ENCODE measurements around the gene SRD5A3. TPM values are rescaled to one million over a fixed set of nuclear protein-coding genes. Genes with fewer than 3 reads are reported as not detected.

SRD5A3 gene
- total and polyA plus RNA-seq, 9 of the 15 experiments (the other 6 are each of a cell fraction or from before 2014, with no cell fraction given) = 2.5 to 37.0 (median 13.3) TPM

- CTCF ChIA-PET (ENCODE audit: low intra/inter-chr PET ratio) = no interaction called here
- 75% methylated on average over 4 of the region's 4 CpGs for WGBS (ENCODE audit: insufficient coverage, low coverage, missing lambda C conversion rate)
Observed at GRCh38 chr4:55338486-55338885, 7.6 kb upstream of the SRD5A3 start.

More at GRCh38 chr4:55338486-55338885, 7.6 kb upstream of the SRD5A3 start:
- H3K4me1 ChIP-seq (replicated peaks in 1 of 2; ENCODE audit: control insufficient read depth in 2 of 2, insufficient read depth in 2 of 2, low read length in 2 of 2) = peaks cover 0 to 3% of the 10 kb centered on the region in 2 experiments; a peak in 1 of 5 replicates
- H3K9me1 ChIP-seq (ENCODE audit: control insufficient read depth, insufficient read depth, low read length) = no peaks in the 10 kb centered on the region
- no peaks in the 10 kb centered on the region for H4K20me1 ChIP-seq (replicated peaks; ENCODE audit: control insufficient read depth, insufficient read depth, low read length)
- H3K27me3 ChIP-seq (ENCODE audit: control insufficient read depth in 2 of 2, insufficient read depth in 2 of 2, low read length in 2 of 2) = no peaks in the 10 kb centered on the region
- TF ChIP-seq PRPF4 (IDR thresholded peaks at IDR 0.05; ENCODE audit: insufficient read depth, low read depth, low read length, poor library complexity, severe bottlenecking) = no peak
- no peak for TF ChIP-seq ATF7 (IDR thresholded peaks at IDR 0.05)
- TF ChIP-seq RFX1 (IDR thresholded peaks at IDR 0.05) = no peak
- no peak for TF ChIP-seq TGIF2 (CRISPR knock-in tag; IDR thresholded peaks at IDR 0.05)
- no peak for TF ChIP-seq CCAR2 (IDR thresholded peaks at IDR 0.05; ENCODE audit: low read depth, low read length)
- no peak for TF ChIP-seq NFE2L1 (tag; IDR thresholded peaks at IDR 0.05; ENCODE audit: borderline replicate concordance, low read depth)
- no peak for TF ChIP-seq HNRNPH1 (optimal IDR thresholded peaks at IDR 0.05; ENCODE audit: low read depth, low read length)
- no peak for TF ChIP-seq ZNF140 (CRISPR knock-in tag; IDR thresholded peaks at IDR 0.05)
- TF ChIP-seq MECOM (CRISPR knock-in tag; IDR thresholded peaks at IDR 0.05) = no peak
- no peak for TF ChIP-seq RAD21 (CRISPR knock-in tag; conservative IDR thresholded peaks at IDR 0.05 in 1 of 2, IDR thresholded peaks at IDR 0.05 in 1 of 2)
- TF ChIP-seq BACH1 (tag; IDR thresholded peaks at IDR 0.05) = no peak
- no peak for TF ChIP-seq ZBTB5 (IDR thresholded peaks at IDR 0.05)
- no peak for TF ChIP-seq ZNF655 (CRISPR knock-in tag; IDR thresholded peaks at IDR 0.05)
- no peak for TF ChIP-seq STAT5A (IDR thresholded peaks at IDR 0.05; ENCODE audit: borderline replicate concordance, low read length)
- no peak for TF ChIP-seq SMARCE1 (IDR thresholded peaks at IDR 0.05)
- no peak overlapping the region for H3K4me3 ChIP-seq
- DNase-seq (ENCODE audit: extremely low read depth in 1 of 4, low spot score in 3 of 4) (no peak), ATAC-seq (no peak), FAIRE-seq (no peak)
- 0 out of 2 replicates have a peak, but pooled peaks cover 1% of the 10 kb centered on the region for H3K9me3 ChIP-seq (replicated peaks; ENCODE audit: control insufficient read depth, insufficient read depth, low read depth, low read length)
- H3K27ac ChIP-seq (ENCODE audit: extremely low read depth, low read depth, low read length) = no peak overlapping the region
- intact Hi-C loops (cut with micrococcal nuclease) = no loop called here
- H3K79me2 ChIP-seq (ENCODE audit: control insufficient read depth, insufficient read depth, low read length) = no peaks in the 10 kb centered on the region
- BruUV-seq (replicated peaks) = no TSS peak
- no peak overlapping the region for H2AFZ ChIP-seq (ENCODE audit: low read depth, low read length)
- in situ Hi-C loops (cut with MboI) = loop anchor here (10.0 kb wide), 1 partner anchor 396 kb away; no protein-coding TSS in a partner anchor
- no peak overlapping the region for H3K9ac ChIP-seq (ENCODE audit: insufficient read depth in 1 of 2, low read depth in 2 of 2, low read length in 2 of 2)
- no peak overlapping the region for H3K4me2 ChIP-seq (ENCODE audit: insufficient read depth, low read length)
- POLR2A ChIA-PET = no interaction called here
- no peaks in the 10 kb centered on the region for H3K36me3 ChIP-seq (ENCODE audit: control insufficient read depth, insufficient read depth, low read length)
